CD14-positive monocyte (primary cell): ENCODE data around the gene CCL20. TPM values are rescaled to one million over a fixed set of nuclear protein-coding genes. Genes with fewer than 3 reads are reported as not detected.
A peak's percentile ranks its signal among the peaks of the same experiment; 100 is the strongest.

ENCODE experiments used
- DNase-seq, 3 donors: peaks; one replicate each; pipeline ENCODE4 v3.0.0-alpha.2; 2011 to 2022
- H2AFZ ChIP-seq: 2 replicates; pipeline ENCODE4 v1.6.0; 2012; ENCODE audit warnings: mild to moderate bottlenecking, low read depth, low read length, inconsistent platforms; ENCODE audit not compliant: insufficient read depth, poor library complexity, severe bottlenecking
- H3K27ac ChIP-seq, 2 donors: 1 replicate in 1 of 2; 2 replicates in 1 of 2; pipeline ENCODE4 v1.5.1; 2012 to 2013; ENCODE audit warnings: low read length in 2 of 2, control low read depth in 1 of 2, inconsistent platforms in 1 of 2, low read depth in 1 of 2, mild to moderate bottlenecking in 1 of 2
- H3K27me3 ChIP-seq, 2 donors: one replicate each; pipeline versions ENCODE4 v1.6.0 to v1.6.1; 2011 to 2013; ENCODE audit warnings: low read length in 2 of 2; ENCODE audit not compliant: control insufficient read depth in 2 of 2, insufficient read depth in 2 of 2
- H3K36me3 ChIP-seq, 2 donors: replicated peaks in 1 of 2; 1 replicate in 1 of 2; 2 replicates in 1 of 2; pipeline versions ENCODE4 v1.5.1 to v1.6.1; 2012 to 2013; ENCODE audit warnings: low read length in 2 of 2, control low read depth in 1 of 2, inconsistent platforms in 1 of 2, mild to moderate bottlenecking in 1 of 2; ENCODE audit not compliant: insufficient read depth in 2 of 2, control insufficient read depth in 1 of 2
- H3K4me1 ChIP-seq, 2 donors: 1 replicate in 1 of 2; 2 replicates in 1 of 2; pipeline versions ENCODE4 v1.5.1 to v1.6.1; 2012 to 2013; ENCODE audit warnings: low read length in 2 of 2, control low read depth in 1 of 2, inconsistent platforms in 1 of 2, mild to moderate bottlenecking in 1 of 2, moderate library complexity in 1 of 2; ENCODE audit not compliant: insufficient read depth in 2 of 2, control insufficient read depth in 1 of 2
- H3K4me2 ChIP-seq: replicated peaks from 2 replicates; pipeline ENCODE3; 2012; ENCODE audit warnings: low read length, moderate library complexity, mild to moderate bottlenecking; ENCODE audit not compliant: poor library complexity, severe bottlenecking; ENCODE audit errors: extremely low read depth
- H3K4me3 ChIP-seq, 3 experiments: fragments of 200-600 bp in 1 of 3; sonication (generic) in 1 of 3; replicated peaks in 1 of 3; 1 replicate in 2 of 3; 2 replicates in 1 of 3; pipeline ENCODE4 v1.5.1; 2011 to 2013; ENCODE audit warnings: low read length in 3 of 3, mild to moderate bottlenecking in 3 of 3, control low read depth in 2 of 3, low read depth in 2 of 3, inconsistent platforms in 1 of 3, moderate library complexity in 1 of 3
- H3K79me2 ChIP-seq: 2 replicates; pipeline ENCODE4 v1.6.0; 2012; ENCODE audit warnings: mild to moderate bottlenecking, control low read depth, inconsistent platforms, low read length, moderate library complexity; ENCODE audit not compliant: insufficient read depth
- H3K9ac ChIP-seq: 2 replicates; pipeline ENCODE4 v1.6.0; 2017; ENCODE audit warnings: low read length, mild to moderate bottlenecking; ENCODE audit not compliant: insufficient read depth, poor library complexity, severe bottlenecking
- H3K9me3 ChIP-seq, 2 donors: replicated peaks in 1 of 2; 1 replicate in 1 of 2; 2 replicates in 1 of 2; pipeline versions ENCODE4 v1.5.1 to v1.6.1; 2012 to 2013; ENCODE audit warnings: low read length in 2 of 2, control low read depth in 1 of 2; ENCODE audit not compliant: control insufficient read depth in 1 of 2, insufficient read depth in 1 of 2
- H4K20me1 ChIP-seq: 2 replicates; pipeline ENCODE4 v1.6.0; 2012; ENCODE audit warnings: mild to moderate bottlenecking, low read length, control low read depth, moderate library complexity; ENCODE audit not compliant: insufficient read depth
- H3K27ac Mint-ChIP-seq, 7 donors: one replicate each; pipeline ENCODE4 v1.8.0; 2020; ENCODE audit warnings: mild to moderate bottlenecking in 7 of 7, mixed read lengths in 7 of 7, moderate library complexity in 6 of 7, inconsistent platforms in 2 of 7
- H3K27me3 Mint-ChIP-seq, 3 donors: one replicate each; pipeline ENCODE4 v1.8.0; 2021 to 2022; ENCODE audit warnings: low read depth in 3 of 3, mild to moderate bottlenecking in 3 of 3, mixed read lengths in 3 of 3, moderate library complexity in 3 of 3, inconsistent platforms in 1 of 3
- H3K36me3 Mint-ChIP-seq, 2 donors: one replicate each; pipeline ENCODE4 v1.8.0; 2020; ENCODE audit warnings: mixed read lengths in 2 of 2, inconsistent platforms in 1 of 2, mild to moderate bottlenecking in 1 of 2
- H3K4me1 Mint-ChIP-seq: one replicate; pipeline ENCODE4 v1.8.0; 2020; ENCODE audit warnings: mild to moderate bottlenecking, mixed read lengths
- H3K4me3 Mint-ChIP-seq, 2 donors: one replicate each; pipeline ENCODE4 v1.8.0; 2020; ENCODE audit warnings: mild to moderate bottlenecking in 2 of 2, mixed read lengths in 2 of 2, moderate library complexity in 1 of 2
- H3K9me3 Mint-ChIP-seq, 7 donors: one replicate each; pipeline ENCODE4 v1.8.0; 2020 to 2022; ENCODE audit warnings: mixed read lengths in 7 of 7, mild to moderate bottlenecking in 6 of 7, moderate library complexity in 6 of 7, inconsistent platforms in 2 of 7
- WGBS: methylation state at CpG from one replicate; pipeline ENCODE4 v1.1.5; 2013; ENCODE audit warnings: missing lambda C conversion rate; ENCODE audit not compliant: insufficient coverage; 5-methylcytosine and 5-hydroxymethylcytosine counted together
- intact Hi-C, 2 donors: fragments of 100-400 bp; cut with micrococcal nuclease; formaldehyde crosslinking; loops; one replicate each; pipeline versions ENCODE4 v1.15.0 to v1.15.1; 2023
- polyA plus RNA-seq, 3 donors: library from polyadenylated mRNA; depleted of rRNA in 1 of 3; unstranded in 2 of 3; stranded (reverse) in 1 of 3; fragments of 300-500 nt in 2 of 3; fragments of >200 nt in 1 of 3; fragmentation: Illumina TruSeq in 2 of 3; gene quantifications; 1 replicate in 2 of 3; 2 replicates in 1 of 3; pipeline ENCODE4 v1.2.3, GENCODE V29; 2012 to 2021
- TF ChIP-seq, protein P1 (sequence below): fragments of 200-600 bp; IDR thresholded peaks from one replicate; pipeline ENCODE4 v1.8.0; 2022; ENCODE audit warnings: antibody characterized with exemption, mild to moderate bottlenecking

The CCL20 gene
- polyA plus RNA-seq, 3 donors: 0.47 to 6.2 TPM; not detected in 1

GRCh38 chr2:227824711-227825110 is 11.1 kb downstream of the CCL20 start:
- WGBS: 100% methylated on average over 1 of the region's 7 CpGs
- no peak overlapping the region for H3K27ac ChIP-seq
- Mint-ChIP-seq H3K27ac (no peak overlapping the region), H3K4me3 (no peak overlapping the region), H3K4me1 (peaks cover 26% of the 10 kb centered on the region), H3K9me3 (peaks cover 0 to 5% (median 0%) of the 10 kb centered on the region in 7 donors), H3K36me3 (peaks cover 0 to 6% of the 10 kb centered on the region in 2 donors), H3K27me3 (peaks cover 6 to 16% (median 6%) of the 10 kb centered on the region in 3 donors)
- peaks cover 13 to 26% of the 10 kb centered on the region in 2 donors for H3K4me1 ChIP-seq
- no peaks in the 10 kb centered on the region for H3K27me3 ChIP-seq
- H3K9me3 ChIP-seq: no peaks in the 10 kb centered on the region
- intact Hi-C loops: no loop called here
- no peaks in the 10 kb centered on the region for H3K79me2 ChIP-seq
- no peaks in the 10 kb centered on the region for H4K20me1 ChIP-seq
- no peaks in the 10 kb centered on the region for H3K36me3 ChIP-seq
- no peak overlapping the region for H2AFZ ChIP-seq
- TF ChIP-seq, protein P1, sequence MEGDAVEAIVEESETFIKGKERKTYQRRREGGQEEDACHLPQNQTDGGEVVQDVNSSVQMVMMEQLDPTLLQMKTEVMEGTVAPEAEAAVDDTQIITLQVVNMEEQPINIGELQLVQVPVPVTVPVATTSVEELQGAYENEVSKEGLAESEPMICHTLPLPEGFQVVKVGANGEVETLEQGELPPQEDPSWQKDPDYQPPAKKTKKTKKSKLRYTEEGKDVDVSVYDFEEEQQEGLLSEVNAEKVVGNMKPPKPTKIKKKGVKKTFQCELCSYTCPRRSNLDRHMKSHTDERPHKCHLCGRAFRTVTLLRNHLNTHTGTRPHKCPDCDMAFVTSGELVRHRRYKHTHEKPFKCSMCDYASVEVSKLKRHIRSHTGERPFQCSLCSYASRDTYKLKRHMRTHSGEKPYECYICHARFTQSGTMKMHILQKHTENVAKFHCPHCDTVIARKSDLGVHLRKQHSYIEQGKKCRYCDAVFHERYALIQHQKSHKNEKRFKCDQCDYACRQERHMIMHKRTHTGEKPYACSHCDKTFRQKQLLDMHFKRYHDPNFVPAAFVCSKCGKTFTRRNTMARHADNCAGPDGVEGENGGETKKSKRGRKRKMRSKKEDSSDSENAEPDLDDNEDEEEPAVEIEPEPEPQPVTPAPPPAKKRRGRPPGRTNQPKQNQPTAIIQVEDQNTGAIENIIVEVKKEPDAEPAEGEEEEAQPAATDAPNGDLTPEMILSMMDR: no peak
- H3K9ac ChIP-seq: no peak overlapping the region
- DNase-seq: no peak
- H3K4me3 ChIP-seq: no peak overlapping the region
- H3K4me2 ChIP-seq: no peak overlapping the region

- H3K36me3 ChIP-seq: no peaks in the 10 kb centered on the region
- 74% methylated on average over 9 of the region's 10 CpGs for WGBS
- H3K4me1 ChIP-seq: peaks cover 10 to 15% of the 10 kb centered on the region in 2 donors
- H3K9ac ChIP-seq: no peak overlapping the region
- DNase-seq: no peak
- no peak overlapping the region for H3K27ac Mint-ChIP-seq
- no peak overlapping the region for H3K27ac ChIP-seq
- H3K4me1 Mint-ChIP-seq: peaks cover 13% of the 10 kb centered on the region
- H2AFZ ChIP-seq: no peak overlapping the region
- TF ChIP-seq, protein P1: no peak
- intact Hi-C loops: no loop called here
- no peaks in the 10 kb centered on the region for H3K27me3 ChIP-seq
- H3K4me3 ChIP-seq: no peak overlapping the region
- peak overlapping the region in 1 of 2 donors; percentile 18 for H3K4me3 Mint-ChIP-seq
- H4K20me1 ChIP-seq: no peaks in the 10 kb centered on the region
- H3K9me3 ChIP-seq: no peaks in the 10 kb centered on the region
- H3K27me3 Mint-ChIP-seq: peaks cover 6 to 15% (median 8%) of the 10 kb centered on the region in 3 donors
- H3K79me2 ChIP-seq: no peaks in the 10 kb centered on the region
- H3K36me3 Mint-ChIP-seq: peaks cover 0 to 4% of the 10 kb centered on the region in 2 donors
- peaks cover 0 to 4% (median 0%) of the 10 kb centered on the region in 7 donors for H3K9me3 Mint-ChIP-seq
- H3K4me2 ChIP-seq: no peak overlapping the region
Measured at GRCh38 chr2:227826019-227826521, 12.4 kb downstream of the CCL20 start.
